GM18861 (cell line): Measurements from ENCODE around the gene NTRK2.
A peak's percentile ranks its signal among the peaks of the same experiment; 100 is the strongest.

Experiments used
- ATAC-seq: cut with Tn5 transposase; IDR thresholded peaks from one replicate; pipeline ENCODE4 v1.9.1; 2021; ENCODE audit not compliant: unreplicated experiment

Gene NTRK2

GRCh38 chr9:85001925-85002324 is 332.4 kb downstream of the NTRK2 start:
- no peak for ATAC-seq

DNA sequence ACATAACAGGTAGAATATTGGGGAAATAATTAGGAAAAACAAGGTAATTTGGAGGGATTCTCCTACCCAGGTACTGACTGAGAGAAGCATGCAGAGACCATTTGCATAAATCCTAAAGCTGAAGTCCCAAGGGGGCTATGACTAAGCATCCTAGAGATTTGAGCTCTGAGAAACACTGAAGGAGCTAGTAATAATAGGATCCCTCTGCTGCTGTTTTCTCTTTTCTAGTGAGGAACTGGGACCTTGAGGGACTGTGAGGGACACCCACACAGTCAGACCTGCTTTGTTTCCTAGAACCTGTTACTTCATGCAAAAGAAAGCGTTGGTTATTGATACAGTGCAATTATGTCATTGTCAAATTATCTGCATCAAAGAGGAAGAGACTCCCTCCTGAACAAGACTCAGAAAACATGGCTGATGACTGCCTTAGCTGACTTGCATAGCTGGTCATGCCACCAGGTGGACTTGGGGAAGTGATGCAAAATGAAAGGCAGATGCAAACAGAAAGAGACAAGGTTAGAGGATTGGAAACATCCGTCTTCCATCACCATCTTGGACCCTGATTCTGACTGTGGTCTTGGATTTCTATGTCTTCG is 335.4 kb downstream of the NTRK2 start:
- ATAC-seq: no peak

DNA sequence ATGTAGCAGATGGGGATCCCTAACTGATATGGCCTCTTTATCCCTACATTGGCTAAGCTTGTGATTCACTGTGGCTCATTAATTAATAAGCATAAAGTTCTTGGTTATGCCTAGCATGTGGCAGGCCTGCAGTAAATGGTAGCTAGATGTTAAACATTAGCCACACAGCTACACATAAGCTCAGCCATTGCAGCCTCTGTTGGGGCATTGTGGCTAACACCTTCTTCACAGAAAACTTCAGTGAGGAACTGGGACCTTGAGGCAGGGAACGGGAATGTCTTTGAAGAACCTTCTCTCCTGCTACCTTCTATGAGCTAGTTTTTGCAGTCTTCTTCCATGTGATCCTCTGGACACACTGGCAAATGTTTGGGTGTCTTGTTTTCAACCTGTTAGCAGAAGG is 338.2 kb downstream of the NTRK2 start:
- no peak for ATAC-seq

DNA sequence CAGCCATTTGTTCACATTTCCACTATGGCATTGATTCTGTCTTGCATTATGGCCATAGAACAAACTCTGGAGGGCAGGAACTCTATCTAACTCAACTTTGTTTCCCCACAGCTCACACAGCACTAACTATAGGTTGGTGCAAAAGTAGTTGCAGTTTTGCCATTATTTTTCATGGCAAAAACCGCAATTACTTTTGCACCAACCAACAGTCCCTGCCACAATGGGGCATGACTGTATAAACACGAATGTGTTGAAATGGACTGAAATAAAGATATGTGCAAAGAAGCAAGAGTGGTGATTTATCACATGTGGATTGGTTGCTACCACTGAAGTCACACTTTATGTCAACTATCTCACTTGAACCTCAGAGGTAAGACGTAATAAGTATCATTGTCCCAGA is 338.7 kb downstream of the NTRK2 start:
- ATAC-seq: no peak

DNA sequence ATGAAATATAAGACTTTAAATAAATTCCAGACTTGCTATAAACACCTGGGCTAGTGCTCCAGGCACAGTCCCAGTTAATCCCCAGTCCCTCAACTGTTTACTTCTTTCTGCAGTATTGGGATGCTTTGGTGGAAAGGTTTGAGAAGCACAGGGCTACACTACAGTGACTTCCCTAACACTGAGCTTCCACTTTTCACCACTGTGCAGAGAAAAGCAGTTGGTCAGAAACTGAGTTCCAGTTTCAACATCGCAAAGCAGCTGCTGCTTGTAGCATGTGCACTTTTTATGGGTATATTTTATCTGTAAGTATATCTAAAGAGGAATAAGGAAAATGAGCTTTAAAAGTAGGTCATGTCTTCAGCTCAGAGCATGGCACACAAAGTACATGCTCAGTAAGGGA is 339.7 kb downstream of the NTRK2 start:
- peak; percentile 54 for ATAC-seq

GRCh38 chr9:85013703-85014102 is 344.2 kb downstream of the NTRK2 start:
- ATAC-seq: no peak

- no peak for ATAC-seq
Observed at GRCh38 chr9:85014292-85014691, 344.8 kb downstream of the NTRK2 start.

- no peak for ATAC-seq
Observed at GRCh38 chr9:85016384-85017006, 347.0 kb downstream of the NTRK2 start.

- ATAC-seq: no peak
Observed at GRCh38 chr9:85020791-85021190, 351.3 kb downstream of the NTRK2 start.

DNA sequence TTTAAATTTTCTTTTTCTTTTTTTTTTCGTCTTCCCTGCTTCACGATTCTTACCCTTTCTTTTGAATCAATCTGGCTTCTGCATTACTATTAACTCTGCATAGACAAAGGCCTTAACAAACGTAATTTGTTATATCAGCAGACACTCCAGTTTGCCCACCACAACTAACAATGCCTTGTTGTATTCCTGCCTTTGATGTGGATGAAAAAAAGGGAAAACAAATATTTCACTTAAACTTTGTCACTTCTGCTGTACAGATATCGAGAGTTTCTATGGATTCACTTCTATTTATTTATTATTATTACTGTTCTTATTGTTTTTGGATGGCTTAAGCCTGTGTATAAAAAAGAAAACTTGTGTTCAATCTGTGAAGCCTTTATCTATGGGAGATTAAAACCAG is 352.2 kb downstream of the NTRK2 start:
- no peak for ATAC-seq

DNA sequence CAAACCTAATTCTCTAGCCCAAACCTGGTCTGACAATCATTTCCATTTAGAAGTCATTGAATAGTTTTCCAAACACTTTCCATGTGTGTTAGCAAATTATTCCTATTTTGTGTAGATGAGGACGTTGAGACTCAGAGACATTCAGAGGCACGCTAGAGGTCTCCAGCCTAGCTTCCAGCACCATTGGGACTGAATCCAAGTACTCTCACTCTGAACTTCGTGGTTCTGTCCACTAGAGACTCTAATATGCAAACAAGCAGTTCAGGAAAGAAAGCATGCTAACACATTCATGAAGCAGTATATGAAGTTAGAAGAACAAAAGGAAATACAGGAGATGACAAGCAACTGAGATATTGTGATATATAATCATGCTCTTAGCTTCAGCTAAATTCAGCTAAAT is 354.8 kb downstream of the NTRK2 start:
- ATAC-seq: no peak

GRCh38 chr9:85025638-85026037 is 356.1 kb downstream of the NTRK2 start:
- no peak for ATAC-seq

GRCh38 chr9:85027870-85028269 is 358.3 kb downstream of the NTRK2 start:
- no peak for ATAC-seq

- no peak for ATAC-seq
Observed at GRCh38 chr9:85030316-85030715, 360.8 kb downstream of the NTRK2 start.

GRCh38 chr9:85036496-85036895 is 367.0 kb downstream of the NTRK2 start:
- no peak for ATAC-seq

- no peak for ATAC-seq
Observed at GRCh38 chr9:85038061-85038460, 368.5 kb downstream of the NTRK2 start.

DNA sequence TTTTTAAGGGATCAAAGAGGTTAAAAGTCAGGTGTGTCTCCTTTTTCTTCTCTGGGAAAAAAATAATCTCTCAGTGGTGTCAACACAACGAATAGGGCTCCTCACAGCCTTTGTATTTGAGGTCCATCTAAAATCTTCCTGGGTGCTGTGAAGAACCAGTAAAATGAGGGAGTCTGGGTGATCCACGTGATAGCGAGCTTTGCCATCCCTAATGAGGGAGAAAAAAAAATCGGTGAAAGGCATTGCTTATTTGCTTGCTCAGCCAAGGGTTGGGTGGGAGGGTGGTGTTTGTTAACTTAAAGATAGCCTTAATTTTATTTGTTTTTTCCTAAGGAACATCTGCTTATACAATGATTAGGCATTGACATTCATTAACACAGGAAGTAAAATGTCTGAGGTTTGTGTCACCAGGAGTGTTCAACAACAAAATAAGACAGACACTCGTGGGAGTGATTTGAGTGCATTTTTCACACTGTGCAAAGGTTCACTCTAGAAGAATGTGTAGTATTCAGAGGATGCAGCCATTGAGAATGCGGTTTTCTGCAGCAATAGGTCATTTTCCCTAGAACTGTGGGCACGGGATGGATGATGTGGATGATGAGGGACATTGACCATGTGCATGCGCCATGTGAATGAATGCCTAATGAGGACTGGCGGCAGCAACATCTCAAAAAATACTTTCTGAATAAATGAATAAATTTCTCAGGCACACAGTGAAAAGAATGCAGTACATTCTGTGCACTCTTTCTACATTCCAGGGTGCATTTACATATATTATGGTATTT is 369.5 kb downstream of the NTRK2 start:
- ATAC-seq: no peak

DNA sequence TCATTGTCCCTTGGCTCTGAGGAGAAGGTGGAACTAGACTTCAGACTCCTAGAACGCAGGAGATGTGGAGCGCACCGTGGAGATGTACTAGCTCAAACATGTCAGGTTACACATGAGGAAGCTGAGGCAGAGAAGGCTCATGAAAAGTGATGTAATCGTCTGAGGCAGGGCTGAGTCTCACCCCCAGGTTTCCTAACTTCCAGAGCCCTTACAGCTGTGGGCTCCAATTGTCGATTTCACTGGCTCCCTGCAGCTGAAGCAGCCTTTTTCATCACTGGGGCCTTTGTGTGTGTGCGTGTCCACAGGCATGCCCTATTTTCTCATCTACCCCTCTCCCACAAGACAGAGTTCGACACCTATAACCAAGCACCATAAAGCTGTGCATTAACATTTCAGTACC is 370.6 kb downstream of the NTRK2 start:
- ATAC-seq: no peak

DNA sequence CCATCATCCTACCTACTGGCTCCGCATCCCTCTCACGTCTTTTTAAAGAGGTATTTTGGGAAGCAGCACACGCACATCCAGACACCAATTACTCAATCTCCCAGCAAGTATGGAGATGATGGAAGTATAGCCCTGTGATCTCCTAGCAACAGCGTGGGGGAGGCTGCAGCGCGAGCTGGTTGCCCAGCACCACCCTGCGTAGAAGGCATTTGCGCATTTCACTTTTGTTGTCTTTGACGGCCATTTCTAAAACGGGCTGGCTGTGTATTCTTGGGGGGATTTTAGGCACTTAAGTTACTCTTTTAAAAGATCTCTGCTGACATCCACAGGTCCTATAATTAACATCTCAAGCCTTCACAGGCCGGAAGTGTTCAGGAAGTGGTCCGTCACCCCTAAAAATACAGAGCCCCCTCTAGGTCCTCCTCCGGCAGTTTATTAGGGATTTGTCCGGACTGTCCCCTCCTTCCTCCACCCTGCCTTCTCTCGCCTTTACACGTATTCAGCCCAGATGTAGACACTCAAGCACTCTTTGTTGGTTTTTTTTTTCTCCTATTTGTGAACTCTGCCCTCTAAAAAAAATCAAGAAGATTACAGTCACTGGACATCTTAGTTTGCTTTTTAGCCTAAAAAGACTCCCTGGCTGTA is 371.4 kb downstream of the NTRK2 start:
- ATAC-seq: no peak

GRCh38 chr9:85041466-85042137 is 372.1 kb downstream of the NTRK2 start:
- no peak for ATAC-seq

- no peak for ATAC-seq
Observed at GRCh38 chr9:85042981-85043647, 373.6 kb downstream of the NTRK2 start.
